ENCODE data around the gene KIAA1328. TPM values are rescaled to one million over a fixed set of nuclear protein-coding genes. Genes with fewer than 3 reads are reported as not detected.

The KIAA1328 gene
- total RNA-seq, 1 donor, result 8.7 TPM

DNA sequence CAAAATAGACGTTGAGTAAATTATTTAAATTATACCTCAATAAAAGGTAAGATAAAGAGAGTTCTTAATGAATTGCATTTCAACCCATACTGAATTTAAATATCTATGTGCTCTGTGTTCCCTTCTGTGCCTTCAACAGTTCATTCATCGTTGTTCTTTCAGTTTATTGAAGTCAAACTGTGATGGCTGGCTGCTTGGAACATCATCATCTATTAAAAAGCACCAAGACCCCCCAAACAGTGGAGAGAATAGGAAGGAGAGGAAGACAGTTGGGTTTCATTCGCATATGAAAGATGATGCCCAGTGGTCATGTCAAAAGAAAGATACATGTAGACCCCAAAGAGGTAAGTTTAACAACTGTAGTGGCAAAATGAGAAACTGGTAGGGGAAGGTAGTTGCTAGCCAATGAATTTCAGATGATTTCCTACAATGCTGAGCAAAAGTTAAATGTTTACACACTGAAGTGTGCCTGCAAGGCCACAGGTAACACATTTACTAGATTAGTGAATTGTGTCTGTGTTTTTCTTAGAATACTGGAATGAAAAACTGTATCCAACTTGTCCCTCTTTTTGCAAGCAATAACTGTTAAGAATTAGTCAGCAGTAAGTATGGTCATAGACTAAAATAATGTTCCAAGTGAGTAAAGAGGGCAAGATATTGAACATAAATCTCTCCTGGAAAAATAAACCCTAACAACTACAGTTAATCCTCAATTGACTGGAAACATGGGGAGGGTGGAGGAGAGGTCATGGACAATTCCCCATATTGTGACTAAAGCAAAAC, 331.3 kb downstream of the KIAA1328 start:
- Histone ChIP-seq H3K9me3 (ENCODE audit: low read depth, low read length) (no peaks in the 10 kb centered on the region), H3K36me3 (ENCODE audit: insufficient read depth, low read length) (no peaks in the 10 kb centered on the region)
- TF ChIP-seq, protein P1, sequence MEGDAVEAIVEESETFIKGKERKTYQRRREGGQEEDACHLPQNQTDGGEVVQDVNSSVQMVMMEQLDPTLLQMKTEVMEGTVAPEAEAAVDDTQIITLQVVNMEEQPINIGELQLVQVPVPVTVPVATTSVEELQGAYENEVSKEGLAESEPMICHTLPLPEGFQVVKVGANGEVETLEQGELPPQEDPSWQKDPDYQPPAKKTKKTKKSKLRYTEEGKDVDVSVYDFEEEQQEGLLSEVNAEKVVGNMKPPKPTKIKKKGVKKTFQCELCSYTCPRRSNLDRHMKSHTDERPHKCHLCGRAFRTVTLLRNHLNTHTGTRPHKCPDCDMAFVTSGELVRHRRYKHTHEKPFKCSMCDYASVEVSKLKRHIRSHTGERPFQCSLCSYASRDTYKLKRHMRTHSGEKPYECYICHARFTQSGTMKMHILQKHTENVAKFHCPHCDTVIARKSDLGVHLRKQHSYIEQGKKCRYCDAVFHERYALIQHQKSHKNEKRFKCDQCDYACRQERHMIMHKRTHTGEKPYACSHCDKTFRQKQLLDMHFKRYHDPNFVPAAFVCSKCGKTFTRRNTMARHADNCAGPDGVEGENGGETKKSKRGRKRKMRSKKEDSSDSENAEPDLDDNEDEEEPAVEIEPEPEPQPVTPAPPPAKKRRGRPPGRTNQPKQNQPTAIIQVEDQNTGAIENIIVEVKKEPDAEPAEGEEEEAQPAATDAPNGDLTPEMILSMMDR (IDR thresholded peaks at IDR 0.05; ENCODE audit: extremely low read depth, low read depth, low read length), result no peak

DNA sequence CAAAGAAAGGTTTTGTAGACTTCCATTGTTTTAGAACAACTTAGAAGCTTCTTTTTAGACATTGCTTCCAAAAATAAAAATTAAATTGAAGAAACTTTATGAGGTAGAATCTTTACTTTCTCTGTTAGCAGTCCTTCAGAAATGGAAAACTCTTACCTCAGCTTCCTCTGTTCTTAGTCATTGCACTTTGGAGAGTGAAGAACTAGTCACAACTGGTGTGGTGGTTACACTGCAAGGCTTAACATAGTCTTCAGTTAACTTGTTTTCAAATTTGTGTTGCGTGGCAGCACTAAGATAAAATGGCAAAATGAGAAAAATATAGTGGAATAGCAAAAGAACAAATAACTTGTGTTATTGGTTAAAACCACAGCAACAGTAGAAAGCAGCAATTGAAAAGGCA, 332.6 kb downstream of the KIAA1328 start:
- no peaks in the 10 kb centered on the region for H3K4me1 ChIP-seq (ENCODE audit: insufficient read depth, low read length)
- H3K4me2 ChIP-seq (ENCODE audit: insufficient read depth, low read length), result no peak overlapping the region
- H3K9me3 ChIP-seq (ENCODE audit: low read depth, low read length), result no peaks in the 10 kb centered on the region
- H3K27me3 ChIP-seq (ENCODE audit: insufficient read depth, low read length), result no peaks in the 10 kb centered on the region
- H3K27ac ChIP-seq (ENCODE audit: low read depth, low read length), result no peak overlapping the region
- H3K4me3 ChIP-seq (ENCODE audit: insufficient read depth, low read length), result no peak overlapping the region
- H4K20me1 ChIP-seq (ENCODE audit: insufficient read depth, low read length), result no peaks in the 10 kb centered on the region
- no peak overlapping the region for H2AFZ ChIP-seq (ENCODE audit: low read length)
- TF ChIP-seq, protein P1 (IDR thresholded peaks at IDR 0.05; ENCODE audit: extremely low read depth, low read depth, low read length), result no peak
- DNase-seq (ENCODE audit: insufficient read length, low spot score, missing footprints), result no peak
- no peaks in the 10 kb centered on the region for H3K36me3 ChIP-seq (ENCODE audit: insufficient read depth, low read length)
- no peaks in the 10 kb centered on the region for H3K79me2 ChIP-seq (ENCODE audit: insufficient read depth, low read length)

More for the DNA sequence above, 331.3 kb downstream of the KIAA1328 start:
- Histone ChIP-seq H3K4me1 (ENCODE audit: insufficient read depth, low read length) (no peaks in the 10 kb centered on the region), H4K20me1 (ENCODE audit: insufficient read depth, low read length) (no peaks in the 10 kb centered on the region), H3K27me3 (ENCODE audit: insufficient read depth, low read length) (no peaks in the 10 kb centered on the region), H3K27ac (ENCODE audit: low read depth, low read length) (no peak overlapping the region), H2AFZ (ENCODE audit: low read length) (no peak overlapping the region), H3K79me2 (ENCODE audit: insufficient read depth, low read length) (no peaks in the 10 kb centered on the region), H3K4me3 (ENCODE audit: insufficient read depth, low read length) (no peak overlapping the region), H3K4me2 (ENCODE audit: insufficient read depth, low read length) (no peak overlapping the region)
- DNase-seq (ENCODE audit: insufficient read length, low spot score, missing footprints), result no peak

DNA sequence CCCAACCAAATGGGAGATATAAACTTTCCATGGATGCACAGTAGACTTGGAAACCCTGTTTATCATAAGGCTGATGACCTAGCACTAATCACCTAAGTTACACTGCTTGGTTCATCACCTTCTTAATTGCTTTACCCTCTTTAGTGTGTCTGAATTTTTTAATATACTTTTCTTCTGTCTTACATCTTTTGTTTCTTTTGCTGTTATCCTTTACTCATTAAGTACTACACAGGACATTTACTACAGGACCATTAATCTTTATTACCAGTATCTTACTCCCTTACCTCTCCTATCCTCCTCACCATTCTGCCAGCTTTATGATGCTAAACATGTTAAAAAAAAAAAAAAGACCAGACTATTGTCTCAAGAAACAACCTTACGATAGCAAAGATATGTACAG, 333.6 kb downstream of the KIAA1328 start:
- H2AFZ ChIP-seq (ENCODE audit: low read length), result no peak overlapping the region
- H4K20me1 ChIP-seq (ENCODE audit: insufficient read depth, low read length), result no peaks in the 10 kb centered on the region
- no peak overlapping the region for H3K4me2 ChIP-seq (ENCODE audit: insufficient read depth, low read length)
- H3K9me3 ChIP-seq (ENCODE audit: low read depth, low read length), result no peaks in the 10 kb centered on the region
- no peak overlapping the region for H3K4me3 ChIP-seq (ENCODE audit: insufficient read depth, low read length)
- no peaks in the 10 kb centered on the region for H3K4me1 ChIP-seq (ENCODE audit: insufficient read depth, low read length)
- no peak overlapping the region for H3K27ac ChIP-seq (ENCODE audit: low read depth, low read length)
- H3K36me3 ChIP-seq (ENCODE audit: insufficient read depth, low read length), result no peaks in the 10 kb centered on the region
- TF ChIP-seq, protein P1 (IDR thresholded peaks at IDR 0.05; ENCODE audit: extremely low read depth, low read depth, low read length), result no peak
- no peaks in the 10 kb centered on the region for H3K27me3 ChIP-seq (ENCODE audit: insufficient read depth, low read length)
- H3K79me2 ChIP-seq (ENCODE audit: insufficient read depth, low read length), result no peaks in the 10 kb centered on the region
- DNase-seq (ENCODE audit: insufficient read length, low spot score, missing footprints), result no peak

DNA sequence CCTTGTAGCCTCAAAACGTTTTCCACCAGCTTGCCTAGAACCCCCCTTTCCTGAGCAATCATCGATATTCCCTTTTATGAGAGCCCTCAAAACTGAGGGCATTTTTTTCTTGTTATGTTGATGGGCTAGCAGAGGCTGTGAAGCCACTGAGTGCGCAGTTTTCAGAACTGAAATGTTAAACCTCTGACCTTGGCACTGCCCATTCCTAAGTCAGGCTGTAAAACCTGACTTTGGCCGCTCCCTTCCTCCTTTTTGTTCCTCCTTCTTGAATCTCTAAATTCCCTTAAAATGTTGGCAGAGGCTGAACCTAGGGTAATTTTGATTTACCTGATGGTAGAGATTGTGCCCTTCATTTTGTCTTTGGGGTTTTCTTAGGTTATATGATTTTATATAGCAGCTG, 334.2 kb downstream of the KIAA1328 start:
- Histone ChIP-seq H3K79me2 (ENCODE audit: insufficient read depth, low read length) (no peaks in the 10 kb centered on the region), H4K20me1 (ENCODE audit: insufficient read depth, low read length) (no peaks in the 10 kb centered on the region), H3K27ac (ENCODE audit: low read depth, low read length) (no peak overlapping the region), H3K36me3 (ENCODE audit: insufficient read depth, low read length) (no peaks in the 10 kb centered on the region), H3K9me3 (ENCODE audit: low read depth, low read length) (no peaks in the 10 kb centered on the region), H3K4me2 (ENCODE audit: insufficient read depth, low read length) (no peak overlapping the region), H3K4me3 (ENCODE audit: insufficient read depth, low read length) (no peak overlapping the region), H3K27me3 (ENCODE audit: insufficient read depth, low read length) (no peaks in the 10 kb centered on the region), H2AFZ (ENCODE audit: low read length) (no peak overlapping the region), H3K4me1 (ENCODE audit: insufficient read depth, low read length) (no peaks in the 10 kb centered on the region)
- TF ChIP-seq, protein P1 (IDR thresholded peaks at IDR 0.05; ENCODE audit: extremely low read depth, low read depth, low read length), result no peak
- no peak for DNase-seq (ENCODE audit: insufficient read length, low spot score, missing footprints)

All from osteoblast (primary cell).